PFSK-1 (cell line): ENCODE measurements around the gene FAM184A.

ENCODE experiments used
- FOXP2 ChIP-seq: optimal IDR thresholded peaks from 2 replicates; pipeline ENCODE3; 2011; ENCODE audit warnings: borderline replicate concordance, control low read depth, inconsistent platforms; ENCODE audit not compliant: insufficient read depth; ENCODE audit errors: extremely low read length, extremely low read depth
- POLR2AphosphoS5 ChIP-seq: IDR thresholded peaks from 2 replicates; pipeline ENCODE4 v1.6.1; 2012; ENCODE audit warnings: low read depth, mild to moderate bottlenecking, control low read depth, low read length, moderate library complexity
- REST ChIP-seq, 2 experiments: IDR thresholded peaks; 2 replicates each; pipeline versions ENCODE4 v1.6.1 to v1.8.0; 2011 to 2012; ENCODE audit warnings: low read depth in 2 of 2, low read length in 2 of 2, control low read depth in 1 of 2, inconsistent platforms in 1 of 2, mild to moderate bottlenecking in 1 of 2, moderate library complexity in 1 of 2; ENCODE audit not compliant: insufficient read depth in 1 of 2
- SIN3A ChIP-seq: IDR thresholded peaks from 2 replicates; pipeline ENCODE4 v1.6.1; 2012; ENCODE audit warnings: mild to moderate bottlenecking, low read length, moderate library complexity, borderline replicate concordance; ENCODE audit not compliant: insufficient read depth
- TAF1 ChIP-seq: IDR thresholded peaks from 2 replicates; pipeline ENCODE4 v1.6.1; 2012; ENCODE audit warnings: low read length, control low read depth, borderline replicate concordance; ENCODE audit not compliant: insufficient read depth

Gene FAM184A

GRCh38 chr6:119037264-119037663 lies 41.2 kb downstream of the FAM184A start:
- no peak for TF ChIP-seq FOXP2
- TF ChIP-seq TAF1: no peak
- no peak for TF ChIP-seq SIN3A

- TF ChIP-seq FOXP2: no peak
- no peak for TF ChIP-seq REST (IDR thresholded peaks at IDR 0.05; ENCODE audit: insufficient read depth in 1 of 2, low read depth in 2 of 2, low read length in 2 of 2)
- TF ChIP-seq POLR2AphosphoS5: no peak
- TF ChIP-seq TAF1: no peak
- no peak for TF ChIP-seq SIN3A
Measured at GRCh38 chr6:119036081-119036480, 42.4 kb downstream of the FAM184A start.

- no peak for TF ChIP-seq FOXP2
- no peak for TF ChIP-seq POLR2AphosphoS5
- no peak for TF ChIP-seq SIN3A
- TF ChIP-seq REST (IDR thresholded peaks at IDR 0.05; ENCODE audit: insufficient read depth in 1 of 2, low read depth in 2 of 2, low read length in 2 of 2): no peak
- TF ChIP-seq TAF1: no peak
Measured at GRCh38 chr6:119035459-119035858, 43.0 kb downstream of the FAM184A start.

- TF ChIP-seq FOXP2 (no peak), SIN3A (no peak), TAF1 (no peak), POLR2AphosphoS5 (no peak), REST (IDR thresholded peaks at IDR 0.05; ENCODE audit: insufficient read depth in 1 of 2, low read depth in 2 of 2, low read length in 2 of 2) (no peak)
Measured at GRCh38 chr6:119034827-119035458, 43.5 kb downstream of the FAM184A start.

- TF ChIP-seq FOXP2: no peak
- no peak for TF ChIP-seq TAF1
- TF ChIP-seq POLR2AphosphoS5: no peak
- no peak for TF ChIP-seq REST (IDR thresholded peaks at IDR 0.05; ENCODE audit: insufficient read depth in 1 of 2, low read depth in 2 of 2, low read length in 2 of 2)
- TF ChIP-seq SIN3A: no peak
Measured at GRCh38 chr6:119032428-119032827, 46.0 kb downstream of the FAM184A start.
